HCT116 (cell line): ENCODE measurements around the gene NECTIN4. TPM values are rescaled to one million over a fixed set of nuclear protein-coding genes. Genes with fewer than 3 reads are reported as not detected.

Experiments
- ATAC-seq: fragments of 200-7000 bp; cut with Tn5 transposase; 2 replicates; pipeline ENCODE4 v1.9.1; 2020; ENCODE audit warnings: mild to moderate bottlenecking, moderate library complexity
- BruUV-seq: library from RNA; stranded (reverse); fragments of 400-500 nt; replicated peaks from 2 replicates; lab custom pipeline; 2021; lab: Mats Ljungman, UMichigan
- CTCF ChIA-PET: fragments of 300-600 bp; sonication (Branson Sonifier 250); formaldehyde crosslinking; loops from one replicate; lab custom pipeline; 2021; ENCODE audit warnings: antibody characterized with exemption; lab: Charles Lee
- POLR2A ChIA-PET: fragments of 300-600, 350-600 bp; sonication (Branson Sonifier 250); formaldehyde crosslinking; loops from one replicate; lab custom pipeline; 2021; ENCODE audit warnings: antibody characterized with exemption; lab: Charles Lee
- RAD21 ChIA-PET, 2 experiments: fragments of 300-600 bp; sonication (Branson Sonifier 250); formaldehyde crosslinking; loops; one replicate each; lab custom pipeline; 2023; ENCODE audit warnings: low total read pairs in 2 of 2; ENCODE audit not compliant: uncharacterized antibody in 2 of 2, unreplicated experiment in 2 of 2, low non-redundant PET in 1 of 2; lab: Charles Lee
- DNase-seq: peaks from one replicate; pipeline ENCODE4 v3.0.0-alpha.2; 2010; ENCODE audit warnings: low read depth, low spot score
- H2AFZ ChIP-seq: fragments of 200-600 bp; shearing (Covaris generic), sonication (generic); 2 replicates; pipeline ENCODE4 v1.6.1; 2017; ENCODE audit warnings: low read depth, mixed run types, mixed read lengths, antibody characterized with exemption, low read length; ENCODE audit not compliant: poor library complexity, severe bottlenecking
- H3K27ac ChIP-seq: 2 replicates; pipeline ENCODE4 v1.5.1; 2012; ENCODE audit warnings: low read depth, low read length
- H3K27me3 ChIP-seq: fragments of 200-600 bp; sonication (generic); 2 replicates; pipeline ENCODE4 v1.6.1; 2016; ENCODE audit warnings: mixed run types, low read length, mixed read lengths; ENCODE audit not compliant: insufficient read depth
- H3K36me3 ChIP-seq, 2 experiments: fragments of 200-500 bp in 1 of 2; fragments of 200-600 bp in 1 of 2; sonication (Bioruptor generic) in 1 of 2; sonication (generic) in 1 of 2; 2 replicates each; pipeline versions ENCODE4 v1.5.1 to v1.6.1; 2014 to 2016; ENCODE audit warnings: low read length in 2 of 2, inconsistent platforms in 1 of 2, mixed read lengths in 1 of 2, mixed run types in 1 of 2; ENCODE audit not compliant: insufficient read depth in 2 of 2, control insufficient read depth in 1 of 2
- H3K4me1 ChIP-seq, 2 experiments: fragments of 200-600 bp in 1 of 2; sonication (generic) in 1 of 2; 2 replicates each; pipeline versions ENCODE4 v1.5.1 to v1.6.1; 2012 to 2017; ENCODE audit warnings: low read length in 2 of 2, inconsistent platforms in 1 of 2, mild to moderate bottlenecking in 1 of 2, mixed read lengths in 1 of 2, mixed run types in 1 of 2, moderate library complexity in 1 of 2; ENCODE audit not compliant: insufficient read depth in 2 of 2, control insufficient read depth in 1 of 2
- H3K4me2 ChIP-seq: fragments of 200-600 bp; sonication (generic); 2 replicates; pipeline ENCODE4 v1.6.1; 2017; ENCODE audit warnings: mixed run types, low read length, mixed read lengths
- H3K4me3 ChIP-seq, 2 experiments: fragments of 200-600 bp in 1 of 2; sonication (generic) in 1 of 2; replicated peaks in 1 of 2; 2 replicates each; pipeline ENCODE4 v1.5.1; 2011 to 2016; ENCODE audit warnings: low read length in 2 of 2, control low read depth in 1 of 2, low read depth in 1 of 2, mild to moderate bottlenecking in 1 of 2, mixed read lengths in 1 of 2, mixed run types in 1 of 2
- H3K79me2 ChIP-seq: fragments of 200-600 bp; sonication (generic); 2 replicates; pipeline ENCODE4 v1.6.1; 2017; ENCODE audit warnings: mild to moderate bottlenecking, mixed run types, low read length, moderate library complexity, mixed read lengths; ENCODE audit not compliant: insufficient read depth
- H3K9ac ChIP-seq: fragments of 200-600 bp; sonication (generic); 2 replicates; pipeline ENCODE4 v1.6.1; 2016; ENCODE audit warnings: low read length, mixed read lengths
- H3K9me2 ChIP-seq: fragments of 200-600 bp; sonication (generic), shearing (Covaris generic); 2 replicates; pipeline ENCODE4 v1.6.1; 2017; ENCODE audit warnings: mixed run types, mild to moderate bottlenecking, moderate library complexity; ENCODE audit not compliant: insufficient read depth
- H3K9me3 ChIP-seq, 2 experiments: fragments of 200-500 bp in 1 of 2; fragments of 200-600 bp in 1 of 2; sonication (Bioruptor generic) in 1 of 2; sonication (generic) in 1 of 2; 2 replicates each; pipeline ENCODE4 v1.6.1; 2014 to 2017; ENCODE audit warnings: low read length in 2 of 2, mixed read lengths in 2 of 2, inconsistent platforms in 1 of 2, low read depth in 1 of 2, mild to moderate bottlenecking in 1 of 2, mixed run types in 1 of 2, moderate library complexity in 1 of 2; ENCODE audit not compliant: control insufficient read depth in 1 of 2, insufficient read depth in 1 of 2
- H4K20me1 ChIP-seq: fragments of 200-600 bp; sonication (generic), shearing (Covaris generic); 2 replicates; pipeline ENCODE4 v1.6.1; 2017; ENCODE audit warnings: mixed run types, mild to moderate bottlenecking, moderate library complexity; ENCODE audit not compliant: insufficient read depth
- ATF3 ChIP-seq: IDR thresholded peaks from 2 replicates; pipeline ENCODE4 v1.6.1; 2012
- CBX3 ChIP-seq: IDR thresholded peaks from 2 replicates; pipeline ENCODE4 v1.6.1; 2012; ENCODE audit warnings: low read depth
- CEBPB ChIP-seq: IDR thresholded peaks from 2 replicates; pipeline ENCODE4 v1.6.1; 2012; ENCODE audit warnings: low read depth
- EGR1 ChIP-seq: IDR thresholded peaks from 2 replicates; pipeline ENCODE4 v1.6.1; 2012; ENCODE audit warnings: low read depth
- EZH2 ChIP-seq: fragments of 200-600 bp; sonication (generic); IDR thresholded peaks from 2 replicates; pipeline ENCODE4 v1.6.1; 2017; ENCODE audit warnings: antibody characterized with exemption, mixed run types
- JUND ChIP-seq: IDR thresholded peaks from 2 replicates; pipeline ENCODE4 v1.6.1; 2012
- POLR2AphosphoS5 ChIP-seq: IDR thresholded peaks from 2 replicates; pipeline ENCODE4 v1.6.1; 2011; ENCODE audit warnings: mild to moderate bottlenecking, low read depth, low read length, moderate library complexity
- ZNF274 ChIP-seq: fragments of 200-500 bp; sonication (Bioruptor generic); IDR thresholded peaks from 2 replicates; pipeline ENCODE4 v1.6.1; 2014; ENCODE audit warnings: mild to moderate bottlenecking, low read depth, low read length, inconsistent platforms
- intact Hi-C: fragments of 100-400 bp; cut with micrococcal nuclease; formaldehyde crosslinking; loops from 2 replicates; pipeline ENCODE4 v1.10.0; 2022
- total RNA-seq: library from RNA; stranded (reverse); gene quantifications from one replicate; pipeline ENCODE4 v1.2.1, GENCODE V29; 2021; ENCODE audit not compliant: unreplicated experiment

Gene NECTIN4
- total RNA-seq, 1 experiment from 2014 or later, result 3.3 TPM

GRCh38 chr1:161121834-161122233 lies 32.5 kb upstream of the NECTIN4 start:
- TF ChIP-seq JUND (no peak), EGR1 (no peak), EZH2 (no peak), CEBPB (no peak), CBX3 (no peak), ZNF274 (no peak), POLR2AphosphoS5 (peak; percentile 45; the same call in 1 of the 2 replicates), ATF3 (no peak)
- TF ChIP-seq, all 23 proteins: peak for 1
- Histone ChIP-seq H3K79me2 (peaks cover 49% of the 10 kb centered on the region), H3K4me3 (no peak overlapping the region), H3K9me3 (no peaks in the 10 kb centered on the region), H3K9me2 (no peaks in the 10 kb centered on the region), H3K27ac (no peak overlapping the region), H3K9ac (no peak overlapping the region), H2AFZ (no peak overlapping the region), H3K4me1 (peaks cover 10 to 23% of the 10 kb centered on the region in 2 experiments), H3K36me3 (peaks cover 17 to 51% of the 10 kb centered on the region in 2 experiments), H3K4me2 (no peak overlapping the region), H4K20me1 (no peaks in the 10 kb centered on the region), H3K27me3 (no peaks in the 10 kb centered on the region)
- DNase-seq, result no peak
- ChIA-PET RAD21 (no interaction called here), POLR2A (interaction anchor here (0.7 to 0.8 kb wide), 2 partner anchors 11 to 848 kb away, joined by 3 read pairs; partner anchors contain the start of gene DEDD), CTCF (no interaction called here)
- no TSS peak for BruUV-seq
- intact Hi-C loops, result no loop called here
- ATAC-seq, result no peak

- Histone ChIP-seq H2AFZ (no peak overlapping the region), H3K4me2 (no peak overlapping the region), H3K79me2 (peaks cover 54% of the 10 kb centered on the region), H3K9ac (no peak overlapping the region), H3K27ac (no peak overlapping the region), H3K4me3 (no peak overlapping the region), H3K27me3 (no peaks in the 10 kb centered on the region), H3K9me3 (no peaks in the 10 kb centered on the region), H3K36me3 (peaks cover 17 to 49% of the 10 kb centered on the region in 2 experiments), H3K9me2 (no peaks in the 10 kb centered on the region), H4K20me1 (no peaks in the 10 kb centered on the region), H3K4me1 (peaks cover 16 to 30% of the 10 kb centered on the region in 2 experiments)
- ChIA-PET POLR2A (interaction anchor here (0.6 to 0.8 kb wide), 3 partner anchors 12 to 847 kb away, joined by 3 to 4 read pairs (median 3); partner anchors contain the start of gene DEDD), CTCF (no interaction called here), RAD21 (no interaction called here)
- ATAC-seq, result no peak
- no peak for DNase-seq
- no TSS peak for BruUV-seq
- no peak for TF ChIP-seq ZNF274
- TF ChIP-seq POLR2AphosphoS5, result peak; percentile 15; the same call in 1 of the 2 replicates
- intact Hi-C loops, result no loop called here
Measured at GRCh38 chr1:161121042-161121650, 31.8 kb upstream of the NECTIN4 start.
